ENCODE results near the gene DRC3. TPM values are rescaled to one million over a fixed set of nuclear protein-coding genes. Genes with fewer than 3 reads are reported as not detected.

The DRC3 gene
- total and polyA plus RNA-seq, 12 donors, result 0.55 to 3.0 (median 2.0) TPM

- DNase-seq (no peak), ATAC-seq (no peak)
- TF ChIP-seq CTCF (IDR thresholded peaks at IDR 0.05), result no peak
- no peaks in the 10 kb centered on the region for H3K9me3 ChIP-seq
- H3K27me3 ChIP-seq, result no peaks in the 10 kb centered on the region
- WGBS, 2 donors, result 87 to 93% methylated on average over 7 of the region's 7 CpGs
- intact Hi-C loops (cut with DNase I), result loop anchor here in 1 of 10 donors (10.0 kb wide), 1 partner anchor 63 kb away; no protein-coding TSS in a partner anchor
- H3K27ac ChIP-seq, result peak overlapping the region in 9 of 10 donors; percentile 45 to 86 (median 62)
- H3K4me3 ChIP-seq, result no peak overlapping the region
- peaks cover 21 to 67% (median 41%) of the 10 kb centered on the region in 9 donors for H3K4me1 ChIP-seq
- peaks cover 0 to 25% (median 0%) of the 10 kb centered on the region in 9 donors for H3K36me3 ChIP-seq
These were observed 15.1 kb upstream of the DRC3 start for GRCh38 chr17:17957584-17957916.

- ATAC-seq (no peak), DNase-seq (no peak)
- WGBS, 2 donors, result 73 to 76% methylated on average over 5 of the region's 5 CpGs
- H3K4me1 ChIP-seq, result peaks cover 21 to 67% (median 51%) of the 10 kb centered on the region in 9 donors
- no peak for TF ChIP-seq CTCF (IDR thresholded peaks at IDR 0.05)
- no peak overlapping the region for H3K4me3 ChIP-seq
- peaks cover 0 to 17% (median 0%) of the 10 kb centered on the region in 9 donors for H3K36me3 ChIP-seq
- H3K27ac ChIP-seq, result peak overlapping the region in 9 of 10 donors; percentile 39 to 86 (median 62)
- intact Hi-C loops (cut with DNase I), result loop anchor here in 1 of 10 donors (10.0 kb wide), 1 partner anchor 64 kb away; no protein-coding TSS in a partner anchor
- no peaks in the 10 kb centered on the region for H3K27me3 ChIP-seq
- no peaks in the 10 kb centered on the region for H3K9me3 ChIP-seq
These were observed 13.7 kb upstream of the DRC3 start for GRCh38 chr17:17958982-17959381.

GRCh38 chr17:17959520-17960361 is 12.9 kb upstream of the DRC3 start:
- Histone ChIP-seq H3K9me3 (no peaks in the 10 kb centered on the region), H3K4me3 (peak overlapping the region in 6 of 10 donors; percentile 13 to 34 (median 20)), H3K27me3 (no peaks in the 10 kb centered on the region), H3K36me3 (peaks cover 0 to 12% (median 0%) of the 10 kb centered on the region in 9 donors), H3K4me1 (peaks cover 21 to 71% (median 58%) of the 10 kb centered on the region in 9 donors), H3K27ac (peak overlapping the region in 9 of 10 donors; percentile 39 to 86 (median 62))
- DNase-seq, result no peak
- ATAC-seq, result peak in 6 of 8 donors; percentile 14 to 48 (median 43)
- intact Hi-C loops (cut with DNase I), result loop anchor here in 2 of 10 donors (10.0 kb wide), 2 partner anchors 65 to 75 kb away; no protein-coding TSS in a partner anchor
- no peak for TF ChIP-seq CTCF (IDR thresholded peaks at IDR 0.05)
- WGBS, 2 donors, result 21 to 35% methylated on average over 7 of the region's 7 CpGs

GRCh38 chr17:17960500-17961030 is 12.1 kb upstream of the DRC3 start:
- H3K9me3 ChIP-seq, result no peaks in the 10 kb centered on the region
- H3K27me3 ChIP-seq, result no peaks in the 10 kb centered on the region
- H3K4me3 ChIP-seq, result no peak overlapping the region
- WGBS, 2 donors, result 75 to 77% methylated on average over 5 of the region's 5 CpGs
- H3K36me3 ChIP-seq, result peaks cover 0 to 4% (median 0%) of the 10 kb centered on the region in 9 donors
- no peak for TF ChIP-seq CTCF (IDR thresholded peaks at IDR 0.05)
- DNase-seq (no peak), ATAC-seq (no peak)
- H3K4me1 ChIP-seq, result peaks cover 21 to 75% (median 60%) of the 10 kb centered on the region in 9 donors
- intact Hi-C loops (cut with DNase I), result loop anchor here in 1 of 10 donors (10.0 kb wide), 1 partner anchor 76 kb away; no protein-coding TSS in a partner anchor
- peak overlapping the region in 7 of 10 donors; percentile 45 to 86 (median 63) for H3K27ac ChIP-seq

Data from heart right ventricle (tissue), 16 donors.